Natural killer cell (primary cell): ENCODE results near the gene PTPRN2. TPM values are rescaled to one million over a fixed set of nuclear protein-coding genes. Genes with fewer than 3 reads are reported as not detected.

ENCODE experiments used
- ATAC-seq, 3 donors: fragments of 150-1000 bp in 2 of 3; fragments of 200-7000 bp in 1 of 3; cut with Tn5 transposase; 1 replicate in 1 of 3; 2 replicates in 2 of 3; pipeline ENCODE4 v1.10.0; 2021; ENCODE audit warnings: mild to moderate bottlenecking in 2 of 3, moderate library complexity in 2 of 3
- DNase-seq, 2 donors: peaks; one replicate each; pipeline versions ENCODE4 v3.0.0 to v3.0.0-alpha.2; 2013 to 2021; ENCODE audit warnings: mixed read lengths in 1 of 2
- H3K27ac ChIP-seq: one replicate; pipeline ENCODE4 v1.5.1; 2013; ENCODE audit warnings: mild to moderate bottlenecking, low read length
- H3K27me3 ChIP-seq: one replicate; pipeline ENCODE4 v1.6.1; 2013; ENCODE audit warnings: low read length; ENCODE audit not compliant: control insufficient read depth, insufficient read depth
- H3K36me3 ChIP-seq: one replicate; pipeline ENCODE4 v1.6.1; 2013; ENCODE audit warnings: low read length; ENCODE audit not compliant: control insufficient read depth, insufficient read depth
- H3K4me1 ChIP-seq: one replicate; pipeline ENCODE4 v1.6.1; 2013; ENCODE audit warnings: low read length; ENCODE audit not compliant: control insufficient read depth, insufficient read depth
- H3K4me3 ChIP-seq: one replicate; pipeline ENCODE4 v1.5.1; 2013; ENCODE audit warnings: low read length
- H3K9me3 ChIP-seq: one replicate; pipeline ENCODE4 v1.6.1; 2013; ENCODE audit warnings: low read length; ENCODE audit not compliant: control insufficient read depth, insufficient read depth
- H3K27ac Mint-ChIP-seq, 2 donors: one replicate each; pipeline ENCODE4 v1.8.0; 2022; ENCODE audit warnings: mild to moderate bottlenecking in 2 of 2, mixed read lengths in 2 of 2, moderate library complexity in 1 of 2
- H3K27me3 Mint-ChIP-seq, 2 donors: one replicate each; pipeline ENCODE4 v1.8.0; 2022; ENCODE audit warnings: low read depth in 2 of 2, mixed read lengths in 2 of 2
- H3K36me3 Mint-ChIP-seq: one replicate; pipeline ENCODE4 v1.8.0; 2022; ENCODE audit warnings: mixed read lengths
- H3K4me1 Mint-ChIP-seq, 2 donors: one replicate each; pipeline ENCODE4 v1.8.0; 2022; ENCODE audit warnings: mixed read lengths in 2 of 2
- H3K4me3 Mint-ChIP-seq: one replicate; pipeline ENCODE4 v1.8.0; 2022; ENCODE audit warnings: mild to moderate bottlenecking, moderate library complexity, mixed read lengths
- H3K9me3 Mint-ChIP-seq, 2 donors: one replicate each; pipeline ENCODE4 v1.8.0; 2022; ENCODE audit warnings: mixed read lengths in 2 of 2
- WGBS: methylation state at CpG from one replicate; pipeline ENCODE4 v1.1.7; 2013; ENCODE audit warnings: missing lambda C conversion rate; ENCODE audit not compliant: insufficient coverage; 5-methylcytosine and 5-hydroxymethylcytosine counted together
- intact Hi-C: fragments of 100-400 bp; cut with micrococcal nuclease; formaldehyde crosslinking; loops from one replicate; pipeline ENCODE4 v1.14.2; 2022
- total RNA-seq, 4 donors: library from RNA; stranded (reverse); fragments of 120-200 nt in 1 of 4; gene quantifications; one replicate each; pipeline versions ENCODE4 v1.2.3 to v1.2.4, GENCODE V29; 2013 to 2022
- TF ChIP-seq, protein P1 (sequence below): fragments of 200-600 bp; IDR thresholded peaks from one replicate; pipeline ENCODE4 v1.8.0; 2022; ENCODE audit warnings: antibody characterized with exemption

The PTPRN2 gene
- total RNA-seq, 3 donors from 2014 or later (not counting 1 experiment from before 2014, with no cell fraction given), result 1.3 to 2.5 (median 1.9) TPM

DNA sequence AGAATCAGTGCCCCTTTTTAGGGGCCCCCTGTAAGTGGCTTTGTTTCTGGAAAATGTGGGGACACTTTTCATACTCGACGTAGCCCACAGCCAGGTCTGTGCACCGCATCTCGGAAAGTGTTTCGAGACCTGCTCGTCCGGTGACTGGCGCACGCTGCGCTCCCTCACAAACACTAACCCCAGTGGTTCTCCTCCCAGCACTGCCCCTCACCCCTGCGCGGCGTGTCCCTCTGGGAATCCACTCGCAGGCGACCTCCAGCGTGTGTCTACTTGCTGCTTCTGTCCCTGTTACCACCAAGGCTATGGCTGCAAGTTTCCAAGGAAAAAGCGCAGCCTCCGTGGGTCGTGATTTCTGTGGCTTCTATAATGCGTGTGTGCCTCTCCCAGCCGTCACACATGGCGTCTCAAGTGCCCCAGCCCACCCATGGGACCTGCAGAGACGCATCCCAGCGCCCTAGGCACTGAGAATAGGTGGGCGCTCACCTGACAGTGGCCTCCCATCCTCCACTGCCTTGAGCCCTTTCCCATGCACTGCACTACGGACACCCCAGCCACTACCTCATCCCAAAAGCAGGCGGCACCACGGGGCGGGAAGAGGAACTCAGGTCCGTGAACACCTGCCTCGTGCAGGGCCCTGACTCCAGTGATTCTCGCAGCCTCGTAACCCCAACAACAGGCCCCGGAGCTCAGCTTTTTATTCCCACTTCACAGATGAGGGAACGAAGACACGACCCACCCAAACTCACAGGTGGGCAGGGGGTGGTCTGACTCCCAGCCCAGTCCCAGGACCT, 49.3 kb downstream of the PTPRN2 start:
- no peaks in the 10 kb centered on the region for H3K4me1 ChIP-seq

GRCh38 chr7:158537516-158537882, 50.1 kb downstream of the PTPRN2 start:
- Histone ChIP-seq H3K36me3 (no peaks in the 10 kb centered on the region), H3K9me3 (no peaks in the 10 kb centered on the region), H3K27me3 (no peaks in the 10 kb centered on the region), H3K27ac (no peak overlapping the region), H3K4me3 (no peak overlapping the region), H3K4me1 (no peaks in the 10 kb centered on the region)
- H3K27ac Mint-ChIP-seq, result no peak overlapping the region
- ATAC-seq, result no peak
- WGBS, result 89% methylated on average over 7 of the region's 7 CpGs
- no peaks in the 10 kb centered on the region for H3K36me3 Mint-ChIP-seq
- no peaks in the 10 kb centered on the region for H3K9me3 Mint-ChIP-seq
- no peaks in the 10 kb centered on the region for H3K27me3 Mint-ChIP-seq
- DNase-seq, result no peak
- no peak overlapping the region for H3K4me3 Mint-ChIP-seq
- TF ChIP-seq, protein P1, sequence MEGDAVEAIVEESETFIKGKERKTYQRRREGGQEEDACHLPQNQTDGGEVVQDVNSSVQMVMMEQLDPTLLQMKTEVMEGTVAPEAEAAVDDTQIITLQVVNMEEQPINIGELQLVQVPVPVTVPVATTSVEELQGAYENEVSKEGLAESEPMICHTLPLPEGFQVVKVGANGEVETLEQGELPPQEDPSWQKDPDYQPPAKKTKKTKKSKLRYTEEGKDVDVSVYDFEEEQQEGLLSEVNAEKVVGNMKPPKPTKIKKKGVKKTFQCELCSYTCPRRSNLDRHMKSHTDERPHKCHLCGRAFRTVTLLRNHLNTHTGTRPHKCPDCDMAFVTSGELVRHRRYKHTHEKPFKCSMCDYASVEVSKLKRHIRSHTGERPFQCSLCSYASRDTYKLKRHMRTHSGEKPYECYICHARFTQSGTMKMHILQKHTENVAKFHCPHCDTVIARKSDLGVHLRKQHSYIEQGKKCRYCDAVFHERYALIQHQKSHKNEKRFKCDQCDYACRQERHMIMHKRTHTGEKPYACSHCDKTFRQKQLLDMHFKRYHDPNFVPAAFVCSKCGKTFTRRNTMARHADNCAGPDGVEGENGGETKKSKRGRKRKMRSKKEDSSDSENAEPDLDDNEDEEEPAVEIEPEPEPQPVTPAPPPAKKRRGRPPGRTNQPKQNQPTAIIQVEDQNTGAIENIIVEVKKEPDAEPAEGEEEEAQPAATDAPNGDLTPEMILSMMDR, result no peak
- intact Hi-C loops, result no loop called here
- H3K4me1 Mint-ChIP-seq, result peaks cover 0 to 5% of the 10 kb centered on the region in 2 donors

More for the DNA sequence above, 49.3 kb downstream of the PTPRN2 start:
- H3K4me3 Mint-ChIP-seq, result no peak overlapping the region
- 88% methylated on average over 36 of the region's 36 CpGs for WGBS
- no peak for ATAC-seq
- peaks cover 0 to 5% of the 10 kb centered on the region in 2 donors for H3K4me1 Mint-ChIP-seq
- no peak overlapping the region for H3K27ac ChIP-seq
- TF ChIP-seq, protein P1, result no peak
- DNase-seq, result no peak
- H3K27ac Mint-ChIP-seq, result no peak overlapping the region
- H3K36me3 ChIP-seq, result no peaks in the 10 kb centered on the region
- no peaks in the 10 kb centered on the region for H3K9me3 ChIP-seq
- H3K36me3 Mint-ChIP-seq, result no peaks in the 10 kb centered on the region
- no peak overlapping the region for H3K4me3 ChIP-seq
- H3K27me3 Mint-ChIP-seq, result no peaks in the 10 kb centered on the region
- intact Hi-C loops, result no loop called here
- H3K27me3 ChIP-seq, result no peaks in the 10 kb centered on the region
- no peaks in the 10 kb centered on the region for H3K9me3 Mint-ChIP-seq

GRCh38 chr7:158536871-158537515, 50.6 kb downstream of the PTPRN2 start:
- Mint-ChIP-seq H3K27me3 (no peaks in the 10 kb centered on the region), H3K9me3 (no peaks in the 10 kb centered on the region), H3K27ac (no peak overlapping the region), H3K4me3 (no peak overlapping the region), H3K36me3 (no peaks in the 10 kb centered on the region), H3K4me1 (peaks cover 0 to 5% of the 10 kb centered on the region in 2 donors)
- TF ChIP-seq, protein P1, result no peak
- no peaks in the 10 kb centered on the region for H3K27me3 ChIP-seq
- no peak overlapping the region for H3K27ac ChIP-seq
- intact Hi-C loops, result no loop called here
- ATAC-seq, result no peak
- no peak for DNase-seq
- H3K9me3 ChIP-seq, result no peaks in the 10 kb centered on the region
- 53% methylated on average over 13 of the region's 13 CpGs for WGBS
- H3K36me3 ChIP-seq, result no peaks in the 10 kb centered on the region
- no peaks in the 10 kb centered on the region for H3K4me1 ChIP-seq
- no peak overlapping the region for H3K4me3 ChIP-seq
